HCT116 (cell line): ENCODE results near the gene MYH10. TPM values are rescaled to one million over a fixed set of nuclear protein-coding genes. Genes with fewer than 3 reads are reported as not detected.

Source experiments
- ATAC-seq: fragments of 200-7000 bp; cut with Tn5 transposase; 2 replicates; pipeline ENCODE4 v1.9.1; 2020; ENCODE audit warnings: mild to moderate bottlenecking, moderate library complexity
- BruUV-seq: library from RNA; stranded (reverse); fragments of 400-500 nt; replicated peaks from 2 replicates; lab custom pipeline; 2021; lab: Mats Ljungman, UMichigan
- CTCF ChIA-PET: fragments of 300-600 bp; sonication (Branson Sonifier 250); formaldehyde crosslinking; loops from one replicate; lab custom pipeline; 2021; ENCODE audit warnings: antibody characterized with exemption; lab: Charles Lee
- POLR2A ChIA-PET: fragments of 300-600, 350-600 bp; sonication (Branson Sonifier 250); formaldehyde crosslinking; loops from one replicate; lab custom pipeline; 2021; ENCODE audit warnings: antibody characterized with exemption; lab: Charles Lee
- RAD21 ChIA-PET, 2 experiments: fragments of 300-600 bp; sonication (Branson Sonifier 250); formaldehyde crosslinking; loops; one replicate each; lab custom pipeline; 2023; ENCODE audit warnings: low total read pairs in 2 of 2; ENCODE audit not compliant: uncharacterized antibody in 2 of 2, unreplicated experiment in 2 of 2, low non-redundant PET in 1 of 2; lab: Charles Lee
- DNase-seq: peaks from one replicate; pipeline ENCODE4 v3.0.0-alpha.2; 2010; ENCODE audit warnings: low read depth, low spot score
- H2AFZ ChIP-seq: fragments of 200-600 bp; shearing (Covaris generic), sonication (generic); 2 replicates; pipeline ENCODE4 v1.6.1; 2017; ENCODE audit warnings: low read depth, mixed run types, mixed read lengths, antibody characterized with exemption, low read length; ENCODE audit not compliant: poor library complexity, severe bottlenecking
- H3K27ac ChIP-seq: 2 replicates; pipeline ENCODE4 v1.5.1; 2012; ENCODE audit warnings: low read depth, low read length
- H3K27me3 ChIP-seq: fragments of 200-600 bp; sonication (generic); 2 replicates; pipeline ENCODE4 v1.6.1; 2016; ENCODE audit warnings: mixed run types, low read length, mixed read lengths; ENCODE audit not compliant: insufficient read depth
- H3K36me3 ChIP-seq, 2 experiments: fragments of 200-500 bp in 1 of 2; fragments of 200-600 bp in 1 of 2; sonication (Bioruptor generic) in 1 of 2; sonication (generic) in 1 of 2; 2 replicates each; pipeline versions ENCODE4 v1.5.1 to v1.6.1; 2014 to 2016; ENCODE audit warnings: low read length in 2 of 2, inconsistent platforms in 1 of 2, mixed read lengths in 1 of 2, mixed run types in 1 of 2; ENCODE audit not compliant: insufficient read depth in 2 of 2, control insufficient read depth in 1 of 2
- H3K4me1 ChIP-seq, 2 experiments: fragments of 200-600 bp in 1 of 2; sonication (generic) in 1 of 2; 2 replicates each; pipeline versions ENCODE4 v1.5.1 to v1.6.1; 2012 to 2017; ENCODE audit warnings: low read length in 2 of 2, inconsistent platforms in 1 of 2, mild to moderate bottlenecking in 1 of 2, mixed read lengths in 1 of 2, mixed run types in 1 of 2, moderate library complexity in 1 of 2; ENCODE audit not compliant: insufficient read depth in 2 of 2, control insufficient read depth in 1 of 2
- H3K4me2 ChIP-seq: fragments of 200-600 bp; sonication (generic); 2 replicates; pipeline ENCODE4 v1.6.1; 2017; ENCODE audit warnings: mixed run types, low read length, mixed read lengths
- H3K4me3 ChIP-seq, 2 experiments: fragments of 200-600 bp in 1 of 2; sonication (generic) in 1 of 2; replicated peaks in 1 of 2; 2 replicates each; pipeline ENCODE4 v1.5.1; 2011 to 2016; ENCODE audit warnings: low read length in 2 of 2, control low read depth in 1 of 2, low read depth in 1 of 2, mild to moderate bottlenecking in 1 of 2, mixed read lengths in 1 of 2, mixed run types in 1 of 2
- H3K79me2 ChIP-seq: fragments of 200-600 bp; sonication (generic); 2 replicates; pipeline ENCODE4 v1.6.1; 2017; ENCODE audit warnings: mild to moderate bottlenecking, mixed run types, low read length, moderate library complexity, mixed read lengths; ENCODE audit not compliant: insufficient read depth
- H3K9ac ChIP-seq: fragments of 200-600 bp; sonication (generic); 2 replicates; pipeline ENCODE4 v1.6.1; 2016; ENCODE audit warnings: low read length, mixed read lengths
- H3K9me2 ChIP-seq: fragments of 200-600 bp; sonication (generic), shearing (Covaris generic); 2 replicates; pipeline ENCODE4 v1.6.1; 2017; ENCODE audit warnings: mixed run types, mild to moderate bottlenecking, moderate library complexity; ENCODE audit not compliant: insufficient read depth
- H3K9me3 ChIP-seq, 2 experiments: fragments of 200-500 bp in 1 of 2; fragments of 200-600 bp in 1 of 2; sonication (Bioruptor generic) in 1 of 2; sonication (generic) in 1 of 2; 2 replicates each; pipeline ENCODE4 v1.6.1; 2014 to 2017; ENCODE audit warnings: low read length in 2 of 2, mixed read lengths in 2 of 2, inconsistent platforms in 1 of 2, low read depth in 1 of 2, mild to moderate bottlenecking in 1 of 2, mixed run types in 1 of 2, moderate library complexity in 1 of 2; ENCODE audit not compliant: control insufficient read depth in 1 of 2, insufficient read depth in 1 of 2
- H4K20me1 ChIP-seq: fragments of 200-600 bp; sonication (generic), shearing (Covaris generic); 2 replicates; pipeline ENCODE4 v1.6.1; 2017; ENCODE audit warnings: mixed run types, mild to moderate bottlenecking, moderate library complexity; ENCODE audit not compliant: insufficient read depth
- CEBPB ChIP-seq: IDR thresholded peaks from 2 replicates; pipeline ENCODE4 v1.6.1; 2012; ENCODE audit warnings: low read depth
- FOSL1 ChIP-seq: IDR thresholded peaks from 2 replicates; pipeline ENCODE4 v1.6.1; 2012; ENCODE audit warnings: low read depth
- POLR2A ChIP-seq: IDR thresholded peaks from 2 replicates; pipeline ENCODE4 v1.7.0; 2011; ENCODE audit warnings: borderline replicate concordance; ENCODE audit not compliant: insufficient read depth, insufficient read length; ENCODE audit errors: extremely low read depth
- POLR2AphosphoS5 ChIP-seq: IDR thresholded peaks from 2 replicates; pipeline ENCODE4 v1.6.1; 2011; ENCODE audit warnings: mild to moderate bottlenecking, low read depth, low read length, moderate library complexity
- RAD21 ChIP-seq: IDR thresholded peaks from 2 replicates; pipeline ENCODE4 v1.6.1; 2012; ENCODE audit warnings: low read depth, mild to moderate bottlenecking
- SRF ChIP-seq: IDR thresholded peaks from 2 replicates; pipeline ENCODE4 v1.6.1; 2012; ENCODE audit warnings: low read depth
- YY1 ChIP-seq: IDR thresholded peaks from 2 replicates; pipeline ENCODE4 v1.6.1; 2011; ENCODE audit warnings: low read length, low read depth, moderate library complexity, mild to moderate bottlenecking; ENCODE audit not compliant: insufficient replicate concordance; ENCODE audit errors: extremely low read depth
- ZFX ChIP-seq: fragments of 450-650 bp; IDR thresholded peaks from 2 replicates; pipeline ENCODE4 v1.6.1; 2017
- ZNF274 ChIP-seq: fragments of 200-500 bp; sonication (Bioruptor generic); IDR thresholded peaks from 2 replicates; pipeline ENCODE4 v1.6.1; 2014; ENCODE audit warnings: mild to moderate bottlenecking, low read depth, low read length, inconsistent platforms
- intact Hi-C: fragments of 100-400 bp; cut with micrococcal nuclease; formaldehyde crosslinking; loops from 2 replicates; pipeline ENCODE4 v1.10.0; 2022
- total RNA-seq: library from RNA; stranded (reverse); gene quantifications from one replicate; pipeline ENCODE4 v1.2.1, GENCODE V29; 2021; ENCODE audit not compliant: unreplicated experiment
- TF ChIP-seq, protein P1 (sequence below): IDR thresholded peaks from 2 replicates; pipeline ENCODE4 v1.6.1; 2011; ENCODE audit warnings: mild to moderate bottlenecking, low read length, moderate library complexity; ENCODE audit not compliant: insufficient replicate concordance; ENCODE audit errors: extremely low read depth
- TF ChIP-seq, protein P2 (sequence below): IDR thresholded peaks from 2 replicates; pipeline ENCODE4 v1.6.1; 2012; ENCODE audit warnings: low read depth
- TF ChIP-seq, protein P3 (sequence below), 3 experiments: fragments of 200-600 bp in 1 of 3; sonication (generic) in 1 of 3; IDR thresholded peaks in 2 of 3; conservative IDR thresholded peaks in 1 of 3; 2 replicates each; pipeline ENCODE4 v1.5.1; 2012 to 2017; ENCODE audit warnings: low read depth in 2 of 3, low read length in 2 of 3, antibody characterized with exemption in 1 of 3, borderline replicate concordance in 1 of 3, control low read depth in 1 of 3, mild to moderate bottlenecking in 1 of 3, mixed read lengths in 1 of 3, mixed run types in 1 of 3, moderate library complexity in 1 of 3; ENCODE audit not compliant: insufficient read depth in 1 of 3

The MYH10 gene
- total RNA-seq, 1 experiment from 2014 or later: 39.2 TPM

DNA sequence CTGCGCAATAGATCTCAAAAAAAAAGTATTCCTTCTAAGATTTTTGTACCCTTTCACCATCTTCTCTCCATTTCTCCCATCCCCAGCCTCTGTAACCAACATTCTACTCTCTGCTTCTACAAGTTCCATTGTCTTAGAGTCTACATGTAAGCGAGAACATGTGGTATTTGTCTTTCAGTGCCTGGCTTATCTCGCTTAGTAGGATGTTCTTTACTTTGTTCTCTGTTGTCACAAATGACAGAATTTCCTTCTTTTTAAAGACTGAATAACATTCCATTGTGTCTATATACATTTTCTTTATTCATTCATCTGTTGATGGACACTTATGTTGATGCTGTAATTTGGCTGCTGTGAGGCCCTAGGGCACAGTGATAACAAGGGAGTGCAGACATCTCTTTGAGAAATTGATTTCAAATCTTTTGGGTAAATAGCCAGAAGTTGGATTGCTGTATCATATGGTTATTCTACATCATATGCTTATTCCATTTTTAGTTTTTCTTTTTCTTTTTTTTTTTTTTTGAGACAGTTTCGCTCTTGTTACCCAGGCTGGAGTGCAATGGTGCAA, 37.7 kb upstream of the MYH10 start:
- no peaks in the 10 kb centered on the region for H3K9me2 ChIP-seq
- BruUV-seq: no TSS peak
- H3K9me3 ChIP-seq: no peaks in the 10 kb centered on the region
- H3K36me3 ChIP-seq: no peaks in the 10 kb centered on the region
- no peak for ATAC-seq
- no peak overlapping the region for H3K9ac ChIP-seq
- TF ChIP-seq ZFX (no peak), YY1 (no peak), CEBPB (no peak), ZNF274 (no peak), RAD21 (no peak), FOSL1 (no peak), POLR2AphosphoS5 (no peak), POLR2A (no peak), SRF (no peak)
- TF ChIP-seq, protein P1, sequence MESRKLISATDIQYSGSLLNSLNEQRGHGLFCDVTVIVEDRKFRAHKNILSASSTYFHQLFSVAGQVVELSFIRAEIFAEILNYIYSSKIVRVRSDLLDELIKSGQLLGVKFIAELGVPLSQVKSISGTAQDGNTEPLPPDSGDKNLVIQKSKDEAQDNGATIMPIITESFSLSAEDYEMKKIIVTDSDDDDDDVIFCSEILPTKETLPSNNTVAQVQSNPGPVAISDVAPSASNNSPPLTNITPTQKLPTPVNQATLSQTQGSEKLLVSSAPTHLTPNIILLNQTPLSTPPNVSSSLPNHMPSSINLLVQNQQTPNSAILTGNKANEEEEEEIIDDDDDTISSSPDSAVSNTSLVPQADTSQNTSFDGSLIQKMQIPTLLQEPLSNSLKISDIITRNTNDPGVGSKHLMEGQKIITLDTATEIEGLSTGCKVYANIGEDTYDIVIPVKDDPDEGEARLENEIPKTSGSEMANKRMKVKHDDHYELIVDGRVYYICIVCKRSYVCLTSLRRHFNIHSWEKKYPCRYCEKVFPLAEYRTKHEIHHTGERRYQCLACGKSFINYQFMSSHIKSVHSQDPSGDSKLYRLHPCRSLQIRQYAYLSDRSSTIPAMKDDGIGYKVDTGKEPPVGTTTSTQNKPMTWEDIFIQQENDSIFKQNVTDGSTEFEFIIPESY: no peak
- TF ChIP-seq, protein P2, sequence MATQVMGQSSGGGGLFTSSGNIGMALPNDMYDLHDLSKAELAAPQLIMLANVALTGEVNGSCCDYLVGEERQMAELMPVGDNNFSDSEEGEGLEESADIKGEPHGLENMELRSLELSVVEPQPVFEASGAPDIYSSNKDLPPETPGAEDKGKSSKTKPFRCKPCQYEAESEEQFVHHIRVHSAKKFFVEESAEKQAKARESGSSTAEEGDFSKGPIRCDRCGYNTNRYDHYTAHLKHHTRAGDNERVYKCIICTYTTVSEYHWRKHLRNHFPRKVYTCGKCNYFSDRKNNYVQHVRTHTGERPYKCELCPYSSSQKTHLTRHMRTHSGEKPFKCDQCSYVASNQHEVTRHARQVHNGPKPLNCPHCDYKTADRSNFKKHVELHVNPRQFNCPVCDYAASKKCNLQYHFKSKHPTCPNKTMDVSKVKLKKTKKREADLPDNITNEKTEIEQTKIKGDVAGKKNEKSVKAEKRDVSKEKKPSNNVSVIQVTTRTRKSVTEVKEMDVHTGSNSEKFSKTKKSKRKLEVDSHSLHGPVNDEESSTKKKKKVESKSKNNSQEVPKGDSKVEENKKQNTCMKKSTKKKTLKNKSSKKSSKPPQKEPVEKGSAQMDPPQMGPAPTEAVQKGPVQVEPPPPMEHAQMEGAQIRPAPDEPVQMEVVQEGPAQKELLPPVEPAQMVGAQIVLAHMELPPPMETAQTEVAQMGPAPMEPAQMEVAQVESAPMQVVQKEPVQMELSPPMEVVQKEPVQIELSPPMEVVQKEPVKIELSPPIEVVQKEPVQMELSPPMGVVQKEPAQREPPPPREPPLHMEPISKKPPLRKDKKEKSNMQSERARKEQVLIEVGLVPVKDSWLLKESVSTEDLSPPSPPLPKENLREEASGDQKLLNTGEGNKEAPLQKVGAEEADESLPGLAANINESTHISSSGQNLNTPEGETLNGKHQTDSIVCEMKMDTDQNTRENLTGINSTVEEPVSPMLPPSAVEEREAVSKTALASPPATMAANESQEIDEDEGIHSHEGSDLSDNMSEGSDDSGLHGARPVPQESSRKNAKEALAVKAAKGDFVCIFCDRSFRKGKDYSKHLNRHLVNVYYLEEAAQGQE: no peak
- TF ChIP-seq, protein P3, sequence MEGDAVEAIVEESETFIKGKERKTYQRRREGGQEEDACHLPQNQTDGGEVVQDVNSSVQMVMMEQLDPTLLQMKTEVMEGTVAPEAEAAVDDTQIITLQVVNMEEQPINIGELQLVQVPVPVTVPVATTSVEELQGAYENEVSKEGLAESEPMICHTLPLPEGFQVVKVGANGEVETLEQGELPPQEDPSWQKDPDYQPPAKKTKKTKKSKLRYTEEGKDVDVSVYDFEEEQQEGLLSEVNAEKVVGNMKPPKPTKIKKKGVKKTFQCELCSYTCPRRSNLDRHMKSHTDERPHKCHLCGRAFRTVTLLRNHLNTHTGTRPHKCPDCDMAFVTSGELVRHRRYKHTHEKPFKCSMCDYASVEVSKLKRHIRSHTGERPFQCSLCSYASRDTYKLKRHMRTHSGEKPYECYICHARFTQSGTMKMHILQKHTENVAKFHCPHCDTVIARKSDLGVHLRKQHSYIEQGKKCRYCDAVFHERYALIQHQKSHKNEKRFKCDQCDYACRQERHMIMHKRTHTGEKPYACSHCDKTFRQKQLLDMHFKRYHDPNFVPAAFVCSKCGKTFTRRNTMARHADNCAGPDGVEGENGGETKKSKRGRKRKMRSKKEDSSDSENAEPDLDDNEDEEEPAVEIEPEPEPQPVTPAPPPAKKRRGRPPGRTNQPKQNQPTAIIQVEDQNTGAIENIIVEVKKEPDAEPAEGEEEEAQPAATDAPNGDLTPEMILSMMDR (IDR thresholded peaks at IDR 0.05 in 2 of 3, conservative IDR thresholded peaks at IDR 0.05 in 1 of 3; ENCODE audit: borderline replicate concordance in 1 of 3, insufficient read depth in 1 of 3, low read depth in 2 of 3, low read length in 2 of 3): no peak
- no peak overlapping the region for H3K27ac ChIP-seq
- H2AFZ ChIP-seq: no peak overlapping the region
- no peaks in the 10 kb centered on the region for H3K79me2 ChIP-seq
- H3K4me1 ChIP-seq: no peaks in the 10 kb centered on the region
- H3K4me2 ChIP-seq: no peak overlapping the region
- ChIA-PET RAD21 (no interaction called here), POLR2A (no interaction called here), CTCF (no interaction called here)
- no peak overlapping the region for H3K4me3 ChIP-seq
- intact Hi-C loops: no loop called here
- H3K27me3 ChIP-seq: no peaks in the 10 kb centered on the region
- no peak for DNase-seq
- no peaks in the 10 kb centered on the region for H4K20me1 ChIP-seq
